Measurements from ENCODE around the gene CLDN14. TPM values are rescaled to one million over a fixed set of nuclear protein-coding genes. Genes with fewer than 3 reads are reported as not detected.

The CLDN14 gene
- total RNA-seq, 1 donor from 2014 or later: not detected

DNA sequence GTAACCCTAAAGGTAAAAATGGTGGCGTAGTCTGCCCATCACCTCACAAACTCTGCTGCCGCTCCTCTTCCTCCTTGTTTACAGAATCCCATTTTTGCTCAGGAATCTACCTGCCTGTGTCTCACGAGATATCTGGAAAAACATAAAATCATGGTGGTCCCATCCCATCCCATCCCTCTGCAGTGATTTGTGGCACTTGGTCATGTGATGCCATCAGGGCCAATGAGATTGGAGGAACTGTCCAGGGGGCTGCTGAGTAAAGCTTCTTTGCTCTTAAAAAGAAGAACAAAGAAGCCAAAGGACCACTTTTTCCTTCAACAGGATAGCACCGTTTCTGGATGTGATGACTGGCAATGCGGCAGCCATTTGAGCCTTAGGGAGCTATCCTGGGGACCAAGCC, 33.0 kb upstream of the CLDN14 start:
- no peaks in the 10 kb centered on the region for H3K79me2 ChIP-seq (ENCODE audit: insufficient read depth, low read length)
- no peak overlapping the region for H3K9ac ChIP-seq (ENCODE audit: low read length)
- Mint-ChIP-seq H3K27me3 (ENCODE audit: low read depth, unreplicated experiment) (peaks cover 4% of the 10 kb centered on the region), H3K4me1 (ENCODE audit: low read depth, unreplicated experiment) (no peaks in the 10 kb centered on the region), H3K27ac (ENCODE audit: unreplicated experiment) (no peak overlapping the region), H3K36me3 (ENCODE audit: low read depth, unreplicated experiment) (no peaks in the 10 kb centered on the region), H3K4me3 (ENCODE audit: unreplicated experiment) (no peak overlapping the region), H3K9me3 (ENCODE audit: unreplicated experiment) (no peaks in the 10 kb centered on the region)
- no peak overlapping the region for H3K27ac ChIP-seq (ENCODE audit: low read depth, low read length)
- DNase-seq (ENCODE audit: low read depth): no peak
- no peaks in the 10 kb centered on the region for H3K4me1 ChIP-seq (ENCODE audit: insufficient read depth, low read length)
- H3K36me3 ChIP-seq (ENCODE audit: insufficient read depth, low read length): no peaks in the 10 kb centered on the region
- H3K4me3 ChIP-seq (ENCODE audit: insufficient read depth, low read depth, low read length): no peak overlapping the region
- H3K9me3 ChIP-seq (ENCODE audit: insufficient read depth, low read depth, low read length): no peaks in the 10 kb centered on the region
- H4K20me1 ChIP-seq (ENCODE audit: insufficient read depth, low read length): no peaks in the 10 kb centered on the region
- no peaks in the 10 kb centered on the region for H3K27me3 ChIP-seq (ENCODE audit: insufficient read depth, low read length)
- no peak overlapping the region for H3K4me2 ChIP-seq (ENCODE audit: low read length)
- no peak overlapping the region for H2AFZ ChIP-seq (ENCODE audit: low read depth, low read length)
- TF ChIP-seq CTCF (IDR thresholded peaks at IDR 0.05; ENCODE audit: insufficient read depth, low read depth, low read length) (no peak), EZH2 (IDR thresholded peaks at IDR 0.05; ENCODE audit: insufficient read depth, low read length) (no peak)
- no peak for FAIRE-seq

- Mint-ChIP-seq H3K4me3 (ENCODE audit: unreplicated experiment) (no peak overlapping the region), H3K27me3 (ENCODE audit: low read depth, unreplicated experiment) (peaks cover 4% of the 10 kb centered on the region), H3K27ac (ENCODE audit: unreplicated experiment) (no peak overlapping the region), H3K9me3 (ENCODE audit: unreplicated experiment) (no peaks in the 10 kb centered on the region), H3K4me1 (ENCODE audit: low read depth, unreplicated experiment) (no peaks in the 10 kb centered on the region), H3K36me3 (ENCODE audit: low read depth, unreplicated experiment) (no peaks in the 10 kb centered on the region)
- TF ChIP-seq CTCF (IDR thresholded peaks at IDR 0.05; ENCODE audit: insufficient read depth, low read depth, low read length) (no peak), EZH2 (IDR thresholded peaks at IDR 0.05; ENCODE audit: insufficient read depth, low read length) (no peak)
- H3K27ac ChIP-seq (ENCODE audit: low read depth, low read length): no peak overlapping the region
- no peak overlapping the region for H3K4me3 ChIP-seq (ENCODE audit: insufficient read depth, low read depth, low read length)
- H2AFZ ChIP-seq (ENCODE audit: low read depth, low read length): no peak overlapping the region
- no peaks in the 10 kb centered on the region for H3K9me3 ChIP-seq (ENCODE audit: insufficient read depth, low read depth, low read length)
- no peaks in the 10 kb centered on the region for H3K27me3 ChIP-seq (ENCODE audit: insufficient read depth, low read length)
- FAIRE-seq (no peak), DNase-seq (ENCODE audit: low read depth) (no peak)
- no peaks in the 10 kb centered on the region for H4K20me1 ChIP-seq (ENCODE audit: insufficient read depth, low read length)
- no peaks in the 10 kb centered on the region for H3K36me3 ChIP-seq (ENCODE audit: insufficient read depth, low read length)
- no peak overlapping the region for H3K4me2 ChIP-seq (ENCODE audit: low read length)
- no peak overlapping the region for H3K9ac ChIP-seq (ENCODE audit: low read length)
- H3K4me1 ChIP-seq (ENCODE audit: insufficient read depth, low read length): no peaks in the 10 kb centered on the region
- no peaks in the 10 kb centered on the region for H3K79me2 ChIP-seq (ENCODE audit: insufficient read depth, low read length)
These were observed 31.7 kb upstream of the CLDN14 start for GRCh38 chr21:36511484-36512220.

GRCh38 chr21:36510911-36511310, 31.0 kb upstream of the CLDN14 start:
- Mint-ChIP-seq H3K27ac (ENCODE audit: unreplicated experiment) (no peak overlapping the region), H3K36me3 (ENCODE audit: low read depth, unreplicated experiment) (no peaks in the 10 kb centered on the region), H3K4me3 (ENCODE audit: unreplicated experiment) (no peak overlapping the region), H3K9me3 (ENCODE audit: unreplicated experiment) (no peaks in the 10 kb centered on the region), H3K27me3 (ENCODE audit: low read depth, unreplicated experiment) (peaks cover 5% of the 10 kb centered on the region), H3K4me1 (ENCODE audit: low read depth, unreplicated experiment) (no peaks in the 10 kb centered on the region)
- Histone ChIP-seq H3K27me3 (ENCODE audit: insufficient read depth, low read length) (no peaks in the 10 kb centered on the region), H3K9ac (ENCODE audit: low read length) (no peak overlapping the region), H3K4me1 (ENCODE audit: insufficient read depth, low read length) (no peaks in the 10 kb centered on the region), H3K27ac (ENCODE audit: low read depth, low read length) (no peak overlapping the region), H3K4me3 (ENCODE audit: insufficient read depth, low read depth, low read length) (no peak overlapping the region), H3K36me3 (ENCODE audit: insufficient read depth, low read length) (no peaks in the 10 kb centered on the region), H3K9me3 (ENCODE audit: insufficient read depth, low read depth, low read length) (no peaks in the 10 kb centered on the region), H3K4me2 (ENCODE audit: low read length) (no peak overlapping the region), H3K79me2 (ENCODE audit: insufficient read depth, low read length) (no peaks in the 10 kb centered on the region), H2AFZ (ENCODE audit: low read depth, low read length) (no peak overlapping the region), H4K20me1 (ENCODE audit: insufficient read depth, low read length) (no peaks in the 10 kb centered on the region)
- no peak for FAIRE-seq
- no peak for TF ChIP-seq EZH2 (IDR thresholded peaks at IDR 0.05; ENCODE audit: insufficient read depth, low read length)
- TF ChIP-seq CTCF (IDR thresholded peaks at IDR 0.05; ENCODE audit: insufficient read depth, low read depth, low read length): no peak
- no peak for DNase-seq (ENCODE audit: low read depth)

All from astrocyte (in vitro differentiated cells and primary cell).